ENCODE measurements around the gene PAX1.

DNA sequence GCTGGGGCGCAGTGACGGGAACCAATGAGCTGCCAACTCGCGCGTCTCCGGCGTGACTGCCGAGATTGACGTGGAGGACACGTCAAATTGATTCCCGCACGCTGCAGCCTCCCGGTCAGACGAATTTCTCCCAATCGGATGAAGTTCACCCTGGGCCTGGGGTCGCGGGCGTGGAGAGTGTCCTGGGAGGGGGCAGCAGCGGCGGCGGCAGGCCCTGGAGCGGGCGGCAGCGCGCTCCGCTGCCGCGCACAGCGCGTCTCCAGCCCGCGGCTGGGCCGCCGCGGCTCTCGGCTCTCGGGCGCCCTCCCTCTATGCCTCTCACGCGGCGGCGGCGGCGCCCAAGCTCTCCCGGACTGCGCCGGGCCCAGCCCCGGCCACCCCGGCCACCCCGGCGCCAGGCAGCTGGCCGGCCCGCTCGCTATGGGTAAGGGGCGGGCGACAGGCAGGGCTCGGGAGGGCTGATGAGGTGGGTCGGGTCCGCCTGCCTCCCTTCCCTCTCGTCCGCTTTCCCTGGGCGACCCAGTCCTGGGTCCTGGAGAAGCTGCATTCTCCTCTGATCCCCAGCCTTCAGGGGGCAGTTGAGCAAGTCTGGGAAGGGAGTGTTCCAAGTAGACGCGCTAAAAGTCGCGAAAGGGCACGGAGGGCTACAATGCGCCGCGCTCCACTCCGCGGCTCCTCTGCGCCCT, at the start of gene PAX1:
- TF ChIP-seq, protein P1, sequence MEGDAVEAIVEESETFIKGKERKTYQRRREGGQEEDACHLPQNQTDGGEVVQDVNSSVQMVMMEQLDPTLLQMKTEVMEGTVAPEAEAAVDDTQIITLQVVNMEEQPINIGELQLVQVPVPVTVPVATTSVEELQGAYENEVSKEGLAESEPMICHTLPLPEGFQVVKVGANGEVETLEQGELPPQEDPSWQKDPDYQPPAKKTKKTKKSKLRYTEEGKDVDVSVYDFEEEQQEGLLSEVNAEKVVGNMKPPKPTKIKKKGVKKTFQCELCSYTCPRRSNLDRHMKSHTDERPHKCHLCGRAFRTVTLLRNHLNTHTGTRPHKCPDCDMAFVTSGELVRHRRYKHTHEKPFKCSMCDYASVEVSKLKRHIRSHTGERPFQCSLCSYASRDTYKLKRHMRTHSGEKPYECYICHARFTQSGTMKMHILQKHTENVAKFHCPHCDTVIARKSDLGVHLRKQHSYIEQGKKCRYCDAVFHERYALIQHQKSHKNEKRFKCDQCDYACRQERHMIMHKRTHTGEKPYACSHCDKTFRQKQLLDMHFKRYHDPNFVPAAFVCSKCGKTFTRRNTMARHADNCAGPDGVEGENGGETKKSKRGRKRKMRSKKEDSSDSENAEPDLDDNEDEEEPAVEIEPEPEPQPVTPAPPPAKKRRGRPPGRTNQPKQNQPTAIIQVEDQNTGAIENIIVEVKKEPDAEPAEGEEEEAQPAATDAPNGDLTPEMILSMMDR (IDR thresholded peaks at IDR 0.05 in 4 of 5, conservative IDR thresholded peaks at IDR 0.05 in 1 of 5), result no peak
- TF ChIP-seq POLR2A (IDR thresholded peaks at IDR 0.05), result no peak
